ENCODE data around the gene LBR. TPM values are rescaled to one million over a fixed set of nuclear protein-coding genes. Genes with fewer than 3 reads are reported as not detected.

The LBR gene
- total and polyA plus RNA-seq, 2 experiments from 2014 or later = 50.6 to 91.3 TPM

DNA sequence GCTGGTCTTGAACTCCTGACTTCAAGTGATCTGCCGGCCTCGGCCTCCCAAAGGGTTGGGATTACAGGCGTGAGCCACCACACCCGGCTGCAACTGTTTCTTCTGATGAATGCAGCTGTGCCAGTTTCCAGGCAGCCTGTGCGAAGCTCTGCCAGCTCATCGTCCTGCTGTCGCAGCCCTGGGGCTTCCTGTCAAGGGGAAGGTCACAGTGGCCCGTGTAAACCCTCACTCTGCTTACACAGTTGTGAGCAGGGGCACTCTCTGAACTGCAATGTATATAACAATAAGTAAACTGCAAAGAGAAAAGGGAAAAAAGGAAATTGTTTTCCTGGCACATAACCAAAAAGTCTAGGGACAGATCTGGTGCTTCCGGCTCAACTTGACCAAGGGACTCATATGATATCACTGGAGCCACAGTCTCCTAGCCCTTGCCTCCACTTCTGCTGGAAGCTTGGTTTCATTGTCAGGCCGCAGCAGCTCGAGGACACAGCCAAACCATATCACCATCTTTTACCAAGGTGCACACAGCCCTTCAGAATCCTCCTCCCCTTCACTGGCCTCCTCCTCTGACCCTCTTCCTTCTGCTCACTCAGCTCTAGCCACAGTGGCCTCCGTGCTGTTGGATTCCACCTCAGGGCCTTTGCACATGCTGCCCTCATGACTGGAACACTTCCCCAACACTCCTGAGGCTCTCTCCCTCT, 22.8 kb upstream of the LBR start:
- Histone ChIP-seq H3K27ac (ENCODE audit: low read depth) (no peak overlapping the region), H3K36me3 (ENCODE audit: insufficient read depth) (no peaks in the 10 kb centered on the region), H3K9me2 (ENCODE audit: insufficient read depth) (no peaks in the 10 kb centered on the region), H3K27me3 (ENCODE audit: insufficient read depth) (no peaks in the 10 kb centered on the region), H3K4me1 (ENCODE audit: insufficient read depth) (peaks cover 13% of the 10 kb centered on the region), H4K20me1 (replicated peaks; ENCODE audit: insufficient read depth) (no peaks in the 10 kb centered on the region), H2AFZ (no peak overlapping the region), H3K79me2 (replicated peaks; ENCODE audit: insufficient read depth) (no peaks in the 10 kb centered on the region), H3F3A (replicated peaks; ENCODE audit: low read depth) (no peaks in the 10 kb centered on the region), H3K4me2 (no peak overlapping the region), H3K4me3 (no peak overlapping the region)
- peaks cover 24% of the 10 kb centered on the region for H3K4me1 Mint-ChIP-seq
- no peak overlapping the region for H3K27ac Mint-ChIP-seq
- H3K27me3 Mint-ChIP-seq (ENCODE audit: insufficient read depth, low read depth, poor library complexity) = peaks cover 5% of the 10 kb centered on the region
- ATAC-seq = no peak
- TF ChIP-seq EZH2 (IDR thresholded peaks at IDR 0.05; ENCODE audit: low read depth, unreplicated experiment) (no peak), POLR2AphosphoS5 (IDR thresholded peaks at IDR 0.05; ENCODE audit: low read depth) (no peak), NANOG (IDR thresholded peaks at IDR 0.05; ENCODE audit: borderline replicate concordance) (no peak), EZH2phosphoT487 (IDR thresholded peaks at IDR 0.05; ENCODE audit: unreplicated experiment) (no peak), CREB1 (CRISPR knock-in tag; IDR thresholded peaks at IDR 0.05; ENCODE audit: low read depth) (no peak), ZNF331 (CRISPR knock-in tag; IDR thresholded peaks at IDR 0.05; ENCODE audit: low read depth) (no peak)
- no peak overlapping the region for H3K4me3 Mint-ChIP-seq
- H3K36me3 Mint-ChIP-seq (ENCODE audit: low read depth) = no peaks in the 10 kb centered on the region
- DNase-seq (ENCODE audit: low spot score) = no peak
- H3K9me3 Mint-ChIP-seq = no peaks in the 10 kb centered on the region; the same call in 1 of the 3 replicates

DNA sequence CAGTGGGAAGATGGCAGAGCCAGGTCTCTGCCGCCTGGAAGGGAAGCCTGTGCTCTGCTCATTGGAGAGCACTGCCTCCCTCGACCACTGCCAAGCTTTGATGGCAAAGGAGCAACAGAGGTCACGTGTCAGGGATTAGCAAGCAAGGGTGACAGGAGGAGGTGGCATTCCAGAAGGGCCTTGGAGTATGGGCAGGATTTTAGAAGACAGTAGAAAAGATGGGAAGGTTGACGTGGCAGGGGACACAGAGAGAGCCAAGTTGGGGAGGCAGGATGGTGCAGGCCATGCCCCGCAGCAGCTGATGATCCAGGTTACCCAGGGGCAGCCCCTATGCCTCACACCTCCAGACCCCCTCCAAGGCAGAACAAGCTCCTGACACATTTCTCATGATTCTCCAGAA, 21.9 kb upstream of the LBR start:
- ATAC-seq (no peak), DNase-seq (ENCODE audit: low spot score) (no peak)
- no peak overlapping the region for H3K4me3 ChIP-seq
- Mint-ChIP-seq H3K36me3 (ENCODE audit: low read depth) (no peaks in the 10 kb centered on the region), H3K27me3 (ENCODE audit: insufficient read depth, low read depth, poor library complexity) (peaks cover 6% of the 10 kb centered on the region), H3K27ac (no peak overlapping the region), H3K4me3 (no peak overlapping the region), H3K9me3 (no peaks in the 10 kb centered on the region; the same call in 2 of the 3 replicates), H3K4me1 (peaks cover 31% of the 10 kb centered on the region)
- H3K79me2 ChIP-seq (replicated peaks; ENCODE audit: insufficient read depth) = no peaks in the 10 kb centered on the region
- no peaks in the 10 kb centered on the region for H3K27me3 ChIP-seq (ENCODE audit: insufficient read depth)
- no peaks in the 10 kb centered on the region for H3K36me3 ChIP-seq (ENCODE audit: insufficient read depth)
- no peaks in the 10 kb centered on the region for H3F3A ChIP-seq (replicated peaks; ENCODE audit: low read depth)
- no peak overlapping the region for H3K4me2 ChIP-seq
- no peaks in the 10 kb centered on the region for H4K20me1 ChIP-seq (replicated peaks; ENCODE audit: insufficient read depth)
- no peaks in the 10 kb centered on the region for H3K9me2 ChIP-seq (ENCODE audit: insufficient read depth)
- TF ChIP-seq ZNF114 (CRISPR knock-in tag; IDR thresholded peaks at IDR 0.05) = no peak
- TF ChIP-seq, protein P1, sequence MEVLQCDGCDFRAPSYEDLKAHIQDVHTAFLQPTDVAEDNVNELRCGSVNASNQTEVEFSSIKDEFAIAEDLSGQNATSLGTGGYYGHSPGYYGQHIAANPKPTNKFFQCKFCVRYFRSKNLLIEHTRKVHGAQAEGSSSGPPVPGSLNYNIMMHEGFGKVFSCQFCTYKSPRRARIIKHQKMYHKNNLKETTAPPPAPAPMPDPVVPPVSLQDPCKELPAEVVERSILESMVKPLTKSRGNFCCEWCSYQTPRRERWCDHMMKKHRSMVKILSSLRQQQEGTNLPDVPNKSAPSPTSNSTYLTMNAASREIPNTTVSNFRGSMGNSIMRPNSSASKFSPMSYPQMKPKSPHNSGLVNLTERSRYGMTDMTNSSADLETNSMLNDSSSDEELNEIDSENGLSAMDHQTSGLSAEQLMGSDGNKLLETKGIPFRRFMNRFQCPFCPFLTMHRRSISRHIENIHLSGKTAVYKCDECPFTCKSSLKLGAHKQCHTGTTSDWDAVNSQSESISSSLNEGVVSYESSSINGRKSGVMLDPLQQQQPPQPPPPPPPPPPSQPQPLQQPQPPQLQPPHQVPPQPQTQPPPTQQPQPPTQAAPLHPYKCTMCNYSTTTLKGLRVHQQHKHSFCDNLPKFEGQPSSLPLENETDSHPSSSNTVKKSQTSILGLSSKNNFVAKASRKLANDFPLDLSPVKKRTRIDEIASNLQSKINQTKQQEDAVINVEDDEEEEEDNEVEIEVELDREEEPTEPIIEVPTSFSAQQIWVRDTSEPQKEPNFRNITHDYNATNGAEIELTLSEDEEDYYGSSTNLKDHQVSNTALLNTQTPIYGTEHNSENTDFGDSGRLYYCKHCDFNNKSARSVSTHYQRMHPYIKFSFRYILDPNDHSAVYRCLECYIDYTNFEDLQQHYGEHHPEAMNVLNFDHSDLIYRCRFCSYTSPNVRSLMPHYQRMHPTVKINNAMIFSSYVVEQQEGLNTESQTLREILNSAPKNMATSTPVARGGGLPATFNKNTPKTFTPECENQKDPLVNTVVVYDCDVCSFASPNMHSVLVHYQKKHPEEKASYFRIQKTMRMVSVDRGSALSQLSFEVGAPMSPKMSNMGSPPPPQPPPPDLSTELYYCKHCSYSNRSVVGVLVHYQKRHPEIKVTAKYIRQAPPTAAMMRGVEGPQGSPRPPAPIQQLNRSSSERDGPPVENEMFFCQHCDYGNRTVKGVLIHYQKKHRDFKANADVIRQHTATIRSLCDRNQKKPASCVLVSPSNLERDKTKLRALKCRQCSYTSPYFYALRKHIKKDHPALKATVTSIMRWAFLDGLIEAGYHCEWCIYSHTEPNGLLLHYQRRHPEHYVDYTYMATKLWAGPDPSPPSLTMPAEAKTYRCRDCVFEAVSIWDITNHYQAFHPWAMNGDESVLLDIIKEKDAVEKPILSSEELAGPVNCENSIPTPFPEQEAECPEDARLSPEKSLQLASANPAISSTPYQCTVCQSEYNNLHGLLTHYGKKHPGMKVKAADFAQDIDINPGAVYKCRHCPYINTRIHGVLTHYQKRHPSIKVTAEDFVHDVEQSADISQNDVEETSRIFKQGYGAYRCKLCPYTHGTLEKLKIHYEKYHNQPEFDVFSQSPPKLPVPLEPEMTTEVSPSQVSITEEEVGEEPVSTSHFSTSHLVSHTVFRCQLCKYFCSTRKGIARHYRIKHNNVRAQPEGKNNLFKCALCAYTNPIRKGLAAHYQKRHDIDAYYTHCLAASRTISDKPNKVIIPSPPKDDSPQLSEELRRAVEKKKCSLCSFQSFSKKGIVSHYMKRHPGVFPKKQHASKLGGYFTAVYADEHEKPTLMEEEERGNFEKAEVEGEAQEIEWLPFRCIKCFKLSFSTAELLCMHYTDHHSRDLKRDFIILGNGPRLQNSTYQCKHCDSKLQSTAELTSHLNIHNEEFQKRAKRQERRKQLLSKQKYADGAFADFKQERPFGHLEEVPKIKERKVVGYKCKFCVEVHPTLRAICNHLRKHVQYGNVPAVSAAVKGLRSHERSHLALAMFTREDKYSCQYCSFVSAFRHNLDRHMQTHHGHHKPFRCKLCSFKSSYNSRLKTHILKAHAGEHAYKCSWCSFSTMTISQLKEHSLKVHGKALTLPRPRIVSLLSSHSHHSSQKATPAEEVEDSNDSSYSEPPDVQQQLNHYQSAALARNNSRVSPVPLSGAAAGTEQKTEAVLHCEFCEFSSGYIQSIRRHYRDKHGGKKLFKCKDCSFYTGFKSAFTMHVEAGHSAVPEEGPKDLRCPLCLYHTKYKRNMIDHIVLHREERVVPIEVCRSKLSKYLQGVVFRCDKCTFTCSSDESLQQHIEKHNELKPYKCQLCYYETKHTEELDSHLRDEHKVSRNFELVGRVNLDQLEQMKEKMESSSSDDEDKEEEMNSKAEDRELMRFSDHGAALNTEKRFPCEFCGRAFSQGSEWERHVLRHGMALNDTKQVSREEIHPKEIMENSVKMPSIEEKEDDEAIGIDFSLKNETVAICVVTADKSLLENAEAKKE (CRISPR knock-in tag; IDR thresholded peaks at IDR 0.05) = no peak
- no peak for TF ChIP-seq EZH2 (IDR thresholded peaks at IDR 0.05; ENCODE audit: low read depth, unreplicated experiment)
- TF ChIP-seq, protein P2, sequence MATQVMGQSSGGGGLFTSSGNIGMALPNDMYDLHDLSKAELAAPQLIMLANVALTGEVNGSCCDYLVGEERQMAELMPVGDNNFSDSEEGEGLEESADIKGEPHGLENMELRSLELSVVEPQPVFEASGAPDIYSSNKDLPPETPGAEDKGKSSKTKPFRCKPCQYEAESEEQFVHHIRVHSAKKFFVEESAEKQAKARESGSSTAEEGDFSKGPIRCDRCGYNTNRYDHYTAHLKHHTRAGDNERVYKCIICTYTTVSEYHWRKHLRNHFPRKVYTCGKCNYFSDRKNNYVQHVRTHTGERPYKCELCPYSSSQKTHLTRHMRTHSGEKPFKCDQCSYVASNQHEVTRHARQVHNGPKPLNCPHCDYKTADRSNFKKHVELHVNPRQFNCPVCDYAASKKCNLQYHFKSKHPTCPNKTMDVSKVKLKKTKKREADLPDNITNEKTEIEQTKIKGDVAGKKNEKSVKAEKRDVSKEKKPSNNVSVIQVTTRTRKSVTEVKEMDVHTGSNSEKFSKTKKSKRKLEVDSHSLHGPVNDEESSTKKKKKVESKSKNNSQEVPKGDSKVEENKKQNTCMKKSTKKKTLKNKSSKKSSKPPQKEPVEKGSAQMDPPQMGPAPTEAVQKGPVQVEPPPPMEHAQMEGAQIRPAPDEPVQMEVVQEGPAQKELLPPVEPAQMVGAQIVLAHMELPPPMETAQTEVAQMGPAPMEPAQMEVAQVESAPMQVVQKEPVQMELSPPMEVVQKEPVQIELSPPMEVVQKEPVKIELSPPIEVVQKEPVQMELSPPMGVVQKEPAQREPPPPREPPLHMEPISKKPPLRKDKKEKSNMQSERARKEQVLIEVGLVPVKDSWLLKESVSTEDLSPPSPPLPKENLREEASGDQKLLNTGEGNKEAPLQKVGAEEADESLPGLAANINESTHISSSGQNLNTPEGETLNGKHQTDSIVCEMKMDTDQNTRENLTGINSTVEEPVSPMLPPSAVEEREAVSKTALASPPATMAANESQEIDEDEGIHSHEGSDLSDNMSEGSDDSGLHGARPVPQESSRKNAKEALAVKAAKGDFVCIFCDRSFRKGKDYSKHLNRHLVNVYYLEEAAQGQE (IDR thresholded peaks at IDR 0.05; ENCODE audit: unreplicated experiment) = no peak
- no peak for TF ChIP-seq NANOG (IDR thresholded peaks at IDR 0.05; ENCODE audit: borderline replicate concordance)
- no peak for TF ChIP-seq POLR2AphosphoS5 (IDR thresholded peaks at IDR 0.05; ENCODE audit: low read depth)
- H2AFZ ChIP-seq = no peak overlapping the region
- H3K4me1 ChIP-seq (ENCODE audit: insufficient read depth) = peaks cover 13% of the 10 kb centered on the region
- H3K27ac ChIP-seq (ENCODE audit: low read depth) = no peak overlapping the region

All from GM23338 (cell line).